ENCODE measurements around the gene GRIP1. TPM values are rescaled to one million over a fixed set of nuclear protein-coding genes. Genes with fewer than 3 reads are reported as not detected.
"Not testable (repeated sequence)": the region's sequence is repeated elsewhere in the genome, so short reads cannot be mapped to it uniquely, and the experiment has no call there.

Gene GRIP1
- total and polyA plus RNA-seq, 2 donors (not counting 3 experiments of a cell fraction or from before 2014, with no cell fraction given), result 0.04 to 0.69 TPM

DNA sequence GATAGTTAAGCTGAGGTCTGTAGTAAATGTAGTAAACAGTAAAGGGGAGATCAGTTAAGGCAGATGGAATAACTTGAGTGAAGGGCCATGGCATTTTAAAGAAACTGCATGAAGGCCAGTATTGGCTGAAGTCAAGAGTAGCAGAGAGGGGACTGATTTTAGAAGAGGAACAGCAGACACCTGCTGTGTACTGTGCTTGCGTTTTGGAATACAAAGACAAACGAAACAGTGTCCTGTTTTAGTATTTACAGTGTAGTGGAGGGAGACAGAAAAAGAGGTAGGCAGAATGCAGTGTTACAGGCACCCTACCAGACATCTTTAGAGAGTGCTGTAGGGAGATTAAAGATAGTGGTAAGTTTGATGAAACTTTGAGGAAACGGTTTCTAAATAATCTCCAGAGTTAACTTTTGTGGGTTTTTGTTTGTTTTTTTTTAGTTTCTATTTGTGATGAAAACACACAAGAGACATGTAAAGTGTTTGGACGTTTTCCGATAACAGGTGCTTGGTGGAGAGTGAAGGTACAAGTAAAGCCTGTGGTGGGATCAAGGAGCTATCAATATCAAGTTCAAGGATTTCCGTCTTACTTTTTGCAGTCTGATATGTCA, 374.5 kb downstream of the GRIP1 start:
- Histone ChIP-seq H3K27ac (ENCODE audit: insufficient read depth, low read depth, low read length) (no peak overlapping the region), H2AFZ (ENCODE audit: low read depth, low read length) (no peak overlapping the region), H3K4me1 (ENCODE audit: control insufficient read depth, extremely low read depth, insufficient read depth, low read length) (no peaks in the 10 kb centered on the region), H3K4me3 (replicated peaks in 1 of 3; ENCODE audit: insufficient read depth in 1 of 3, low read depth in 1 of 3, low read length in 3 of 3) (no peak overlapping the region), H3K27me3 (ENCODE audit: control insufficient read depth in 2 of 2, insufficient read depth in 2 of 2, low read length in 2 of 2) (peaks cover 10 to 17% of the 10 kb centered on the region in 2 experiments), H3K9me1 (replicated peaks; ENCODE audit: control insufficient read depth, extremely low read depth, insufficient read depth, low read length) (no peaks in the 10 kb centered on the region), H3K9me3 (replicated peaks; ENCODE audit: control insufficient read depth, insufficient read depth, low read length) (no peaks in the 10 kb centered on the region), H3K9ac (replicated peaks; ENCODE audit: extremely low read depth, insufficient read depth, low read length) (no peak overlapping the region), H4K20me1 (replicated peaks; ENCODE audit: control insufficient read depth, extremely low read depth, insufficient read depth, low read length) (no peaks in the 10 kb centered on the region), H3K4me2 (ENCODE audit: insufficient read depth, low read length) (no peak overlapping the region), H3K79me2 (ENCODE audit: control insufficient read depth, insufficient read depth, low read length) (no peaks in the 10 kb centered on the region), H3K36me3 (ENCODE audit: control insufficient read depth in 2 of 2, extremely low read depth in 1 of 2, insufficient read depth in 2 of 2, low read length in 2 of 2) (no peaks in the 10 kb centered on the region)
- BruUV-seq (replicated peaks), result no TSS peak
- dilution Hi-C loops (cut with MboI; ENCODE audit: extremely low pct_ligation_motif_present, low sequenced_read_pairs) (no loop called here), intact Hi-C loops (cut with micrococcal nuclease) (loop anchor here (5.0 kb wide), 1 partner anchor 107 kb away; no protein-coding TSS in a partner anchor)
- CTCF ChIA-PET, result interaction anchor here (1.4 kb wide), 1 partner anchor 159 kb away, joined by 3 read pairs; no protein-coding TSS in a partner anchor
- POLR2A ChIA-PET, result no interaction called here
- no peak for FAIRE-seq
- TF ChIP-seq, protein P1, sequence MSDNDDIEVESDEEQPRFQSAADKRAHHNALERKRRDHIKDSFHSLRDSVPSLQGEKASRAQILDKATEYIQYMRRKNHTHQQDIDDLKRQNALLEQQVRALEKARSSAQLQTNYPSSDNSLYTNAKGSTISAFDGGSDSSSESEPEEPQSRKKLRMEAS (IDR thresholded peaks at IDR 0.05; ENCODE audit: insufficient read depth, insufficient read length), result no peak
- TF ChIP-seq POLR2A (IDR thresholded peaks at IDR 0.05; ENCODE audit: low read depth, low read length), result no peak
- no peak for TF ChIP-seq EZH2 (IDR thresholded peaks at IDR 0.05; ENCODE audit: borderline replicate concordance, low read depth, low read length, severe bottlenecking)
- TF ChIP-seq, protein P2, sequence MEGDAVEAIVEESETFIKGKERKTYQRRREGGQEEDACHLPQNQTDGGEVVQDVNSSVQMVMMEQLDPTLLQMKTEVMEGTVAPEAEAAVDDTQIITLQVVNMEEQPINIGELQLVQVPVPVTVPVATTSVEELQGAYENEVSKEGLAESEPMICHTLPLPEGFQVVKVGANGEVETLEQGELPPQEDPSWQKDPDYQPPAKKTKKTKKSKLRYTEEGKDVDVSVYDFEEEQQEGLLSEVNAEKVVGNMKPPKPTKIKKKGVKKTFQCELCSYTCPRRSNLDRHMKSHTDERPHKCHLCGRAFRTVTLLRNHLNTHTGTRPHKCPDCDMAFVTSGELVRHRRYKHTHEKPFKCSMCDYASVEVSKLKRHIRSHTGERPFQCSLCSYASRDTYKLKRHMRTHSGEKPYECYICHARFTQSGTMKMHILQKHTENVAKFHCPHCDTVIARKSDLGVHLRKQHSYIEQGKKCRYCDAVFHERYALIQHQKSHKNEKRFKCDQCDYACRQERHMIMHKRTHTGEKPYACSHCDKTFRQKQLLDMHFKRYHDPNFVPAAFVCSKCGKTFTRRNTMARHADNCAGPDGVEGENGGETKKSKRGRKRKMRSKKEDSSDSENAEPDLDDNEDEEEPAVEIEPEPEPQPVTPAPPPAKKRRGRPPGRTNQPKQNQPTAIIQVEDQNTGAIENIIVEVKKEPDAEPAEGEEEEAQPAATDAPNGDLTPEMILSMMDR (IDR thresholded peaks at IDR 0.05; ENCODE audit: extremely low read depth in 1 of 2, insufficient read depth in 1 of 2, low read depth in 1 of 2, low read length in 2 of 2), result no peak
- no peak for TF ChIP-seq POLR2AphosphoS5 (IDR thresholded peaks at IDR 0.05; ENCODE audit: insufficient read depth, low read depth, low read length)
- no peak for TF ChIP-seq MYC (IDR thresholded peaks at IDR 0.05; ENCODE audit: low read depth, low read length)
- TF ChIP-seq JUN (IDR thresholded peaks at IDR 0.05; ENCODE audit: borderline replicate concordance, insufficient read depth, insufficient read length, low read depth), result no peak
- no peak for TF ChIP-seq GATA2 (IDR thresholded peaks at IDR 0.05; ENCODE audit: insufficient read depth, insufficient read length, low read depth, low read length)
- TF ChIP-seq FOS (IDR thresholded peaks at IDR 0.05; ENCODE audit: borderline replicate concordance, insufficient read depth, low read length), result no peak
- no peak for DNase-seq (ENCODE audit: low read depth, low spot score)

DNA sequence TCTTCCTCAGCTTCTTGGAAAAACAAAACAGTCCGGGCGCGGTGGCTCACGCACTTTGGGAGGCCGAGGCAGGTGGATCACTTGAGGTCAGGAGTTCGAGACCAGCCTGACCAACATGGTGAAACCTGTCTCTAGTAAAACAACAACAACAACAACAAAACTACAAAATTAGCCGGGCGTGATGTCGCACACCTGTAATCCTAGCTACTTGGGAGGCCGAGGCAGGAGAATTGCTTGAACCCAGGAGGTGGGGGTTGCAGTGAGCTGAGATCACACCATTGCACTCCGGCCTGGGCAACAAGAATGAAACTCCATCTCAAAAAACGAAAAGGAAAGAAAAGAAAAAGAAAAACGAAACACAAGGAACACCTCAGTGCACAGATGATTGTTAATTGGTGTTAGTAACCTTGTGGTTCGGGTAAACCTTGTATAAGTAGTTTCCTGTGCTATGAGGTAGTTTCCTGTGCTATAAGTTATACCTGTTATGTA, 375.5 kb downstream of the GRIP1 start:
- H4K20me1 ChIP-seq (replicated peaks; ENCODE audit: control insufficient read depth, extremely low read depth, insufficient read depth, low read length); H3K9ac ChIP-seq (replicated peaks; ENCODE audit: extremely low read depth, insufficient read depth, low read length); H3K9me3 ChIP-seq (replicated peaks; ENCODE audit: control insufficient read depth, insufficient read depth, low read length); H3K36me3 ChIP-seq (ENCODE audit: control insufficient read depth in 2 of 2, extremely low read depth in 1 of 2, insufficient read depth in 2 of 2, low read length in 2 of 2); H3K79me2 ChIP-seq (ENCODE audit: control insufficient read depth, insufficient read depth, low read length); H3K9me1 ChIP-seq (replicated peaks; ENCODE audit: control insufficient read depth, extremely low read depth, insufficient read depth, low read length); DNase-seq (ENCODE audit: low read depth, low spot score); FAIRE-seq; H3K4me3 ChIP-seq (replicated peaks in 1 of 3; ENCODE audit: insufficient read depth in 1 of 3, low read depth in 1 of 3, low read length in 3 of 3); H2AFZ ChIP-seq (ENCODE audit: low read depth, low read length); dilution Hi-C loops (cut with MboI; ENCODE audit: extremely low pct_ligation_motif_present, low sequenced_read_pairs); POLR2A ChIA-PET; BruUV-seq (replicated peaks); H3K4me1 ChIP-seq (ENCODE audit: control insufficient read depth, extremely low read depth, insufficient read depth, low read length); H3K27ac ChIP-seq (ENCODE audit: insufficient read depth, low read depth, low read length): not testable (repeated sequence)
- H3K4me2 ChIP-seq (ENCODE audit: insufficient read depth, low read length), result peak overlapping the region; percentile 44
- CTCF ChIA-PET, result interaction anchor here (1.1 to 2.1 kb wide), 7 partner anchors 11 to 158 kb away, joined by 5 to 14 read pairs (median 11); partner anchors contain the start of gene TMBIM4
- intact Hi-C loops (cut with micrococcal nuclease), result loop anchor here (5.0 kb wide), 1 partner anchor 106 kb away; no protein-coding TSS in a partner anchor
- H3K27me3 ChIP-seq (ENCODE audit: control insufficient read depth in 2 of 2, insufficient read depth in 2 of 2, low read length in 2 of 2), result peaks cover 12 to 17% of the 10 kb centered on the region in 2 experiments

Measured in endothelial cell of umbilical vein (primary cell).